ENCODE results near the gene SPATA19.
"Not testable (repeated sequence)": the region's sequence is repeated elsewhere in the genome, so short reads cannot be mapped to it uniquely, and the experiment has no call there.

The SPATA19 gene

GRCh38 chr11:133845413-133845812 lies at the start of gene SPATA19:
TSS of gene SPATA19 (minus strand) at chr11:133845513. CDS start at chr11:133845446, 67 bp downstream.
- no peak for DNase-seq

- DNase-seq, result peak; percentile 69
These were observed 49.8 kb upstream of the SPATA19 start for GRCh38 chr11:133895061-133895479.

GRCh38 chr11:133893381-133893780 lies 48.1 kb upstream of the SPATA19 start:
- no peak for DNase-seq

- no peak for DNase-seq
These were observed 47.5 kb upstream of the SPATA19 start for GRCh38 chr11:133892584-133893380.

- no peak for DNase-seq
These were observed 46.8 kb upstream of the SPATA19 start for GRCh38 chr11:133892126-133892525.

GRCh38 chr11:133889893-133890292 lies 44.6 kb upstream of the SPATA19 start:
- no peak for DNase-seq

- no peak for DNase-seq
These were observed 43.9 kb upstream of the SPATA19 start for GRCh38 chr11:133889188-133889587.

GRCh38 chr11:133887692-133888332 lies 42.5 kb upstream of the SPATA19 start:
- no peak for DNase-seq

GRCh38 chr11:133886029-133886428 lies 40.7 kb upstream of the SPATA19 start:
- DNase-seq, result no peak

- no peak for DNase-seq
These were observed 26.8 kb upstream of the SPATA19 start for GRCh38 chr11:133872160-133872559.

GRCh38 chr11:133867456-133867855 lies 22.1 kb upstream of the SPATA19 start:
- DNase-seq, result no peak

- no peak for DNase-seq
These were observed 20.2 kb upstream of the SPATA19 start for GRCh38 chr11:133865466-133865865.

- no peak for DNase-seq
These were observed 19.4 kb upstream of the SPATA19 start for GRCh38 chr11:133864756-133865155.

- DNase-seq, result no peak
These were observed 14.8 kb upstream of the SPATA19 start for GRCh38 chr11:133860151-133860550.

GRCh38 chr11:133854330-133854960 lies 9.1 kb upstream of the SPATA19 start:
- DNase-seq, result not testable (repeated sequence)

- no peak for DNase-seq
These were observed 1.1 kb downstream of the SPATA19 start for GRCh38 chr11:133844217-133844616.

GRCh38 chr11:133843454-133843987 lies 1.8 kb downstream of the SPATA19 start:
- no peak for DNase-seq

- DNase-seq, result no peak
These were observed 2.6 kb downstream of the SPATA19 start for GRCh38 chr11:133842730-133843129.

GRCh38 chr11:133842053-133842452 lies 3.3 kb downstream of the SPATA19 start:
- no peak for DNase-seq

GRCh38 chr11:133841279-133842043 lies 3.9 kb downstream of the SPATA19 start:
- DNase-seq, result no peak

- no peak for DNase-seq
These were observed 4.8 kb downstream of the SPATA19 start for GRCh38 chr11:133840479-133840941.
